HFF-Myc (cell line): ENCODE results near the gene MAGI1.

ENCODE experiments used
- DNase-seq: peaks from one replicate; pipeline ENCODE4 v3.0.0-alpha.2; 2011; ENCODE audit warnings: low read depth; ENCODE audit errors: extremely low read depth
- H3K4me3 ChIP-seq: replicated peaks from 2 replicates; pipeline ENCODE4 v1.5.1; 2011; ENCODE audit warnings: low read depth, mild to moderate bottlenecking, control low read depth, low read length
- CTCF ChIP-seq: IDR thresholded peaks from 2 replicates; pipeline ENCODE4 v1.5.1; 2012; ENCODE audit warnings: mild to moderate bottlenecking, low read depth, low read length, control low read depth; ENCODE audit errors: missing control alignments

Gene MAGI1

GRCh38 chr3:65993134-65993900 lies 45.4 kb downstream of the MAGI1 start:
- TF ChIP-seq CTCF = no peak
- DNase-seq = no peak
- H3K4me3 ChIP-seq = no peak overlapping the region

- H3K4me3 ChIP-seq = no peak overlapping the region
- TF ChIP-seq CTCF = no peak
- no peak for DNase-seq
Observed at GRCh38 chr3:65992106-65992505, 46.6 kb downstream of the MAGI1 start.

GRCh38 chr3:65988411-65989180 lies 50.1 kb downstream of the MAGI1 start:
- H3K4me3 ChIP-seq = no peak overlapping the region
- no peak for TF ChIP-seq CTCF
- DNase-seq = no peak

GRCh38 chr3:65986285-65986684 lies 52.4 kb downstream of the MAGI1 start:
- no peak for DNase-seq
- H3K4me3 ChIP-seq = no peak overlapping the region
- TF ChIP-seq CTCF = no peak

- TF ChIP-seq CTCF = no peak
- DNase-seq = no peak
- H3K4me3 ChIP-seq = no peak overlapping the region
Observed at GRCh38 chr3:65984975-65985374, 53.7 kb downstream of the MAGI1 start.

GRCh38 chr3:65983100-65983499 lies 55.6 kb downstream of the MAGI1 start:
- DNase-seq = no peak
- H3K4me3 ChIP-seq = no peak overlapping the region
- no peak for TF ChIP-seq CTCF

- H3K4me3 ChIP-seq = no peak overlapping the region
- peak; percentile 67 for DNase-seq
- no peak for TF ChIP-seq CTCF
Observed at GRCh38 chr3:65979731-65980130, 59.0 kb downstream of the MAGI1 start.
